OCI-LY1 (cell line): ENCODE data around the gene JAK1.

Experiments
- H2AFZ ChIP-seq: fragments of 200-600 bp; sonication (generic), shearing (Covaris generic); 2 replicates; pipeline ENCODE4 v1.6.0; 2014; ENCODE audit warnings: antibody characterized with exemption, mild to moderate bottlenecking, low read length
- H3F3A ChIP-seq: fragments of 200-600 bp; sonication (generic), shearing (Covaris generic); 2 replicates; pipeline ENCODE4 v1.6.0; 2014; ENCODE audit warnings: mild to moderate bottlenecking, antibody characterized with exemption, low read length, moderate library complexity; ENCODE audit not compliant: insufficient read depth
- H3K27ac ChIP-seq: fragments of 200-600 bp; sonication (generic); 2 replicates; pipeline ENCODE4 v1.5.1; 2014; ENCODE audit warnings: low read length, mixed run types, mild to moderate bottlenecking, low read depth; ENCODE audit not compliant: poor library complexity, severe bottlenecking
- H3K27me3 ChIP-seq: fragments of 200-600 bp; sonication (generic); 2 replicates; pipeline ENCODE4 v1.6.0; 2014; ENCODE audit warnings: antibody characterized with exemption, mild to moderate bottlenecking, low read length, moderate library complexity; ENCODE audit not compliant: insufficient read depth
- H3K36me3 ChIP-seq: fragments of 200-600 bp; sonication (generic); 2 replicates; pipeline ENCODE4 v1.6.1; 2014; ENCODE audit warnings: mild to moderate bottlenecking, antibody characterized with exemption, low read length, moderate library complexity, mixed read lengths; ENCODE audit not compliant: insufficient read depth
- H3K4me1 ChIP-seq: fragments of 200-600 bp; sonication (generic); 2 replicates; pipeline ENCODE4 v1.5.1; 2014; ENCODE audit warnings: mild to moderate bottlenecking, low read length, moderate library complexity; ENCODE audit not compliant: insufficient read depth, severe bottlenecking
- H3K4me2 ChIP-seq: fragments of 200-600 bp; sonication (generic), shearing (Covaris generic); 2 replicates; pipeline ENCODE4 v1.6.1; 2014; ENCODE audit warnings: low read length
- H3K4me3 ChIP-seq: fragments of 200-600 bp; sonication (generic); 2 replicates; pipeline ENCODE4 v1.5.1; 2014; ENCODE audit warnings: low read length, low read depth, mild to moderate bottlenecking, mixed read lengths; ENCODE audit not compliant: poor library complexity, severe bottlenecking
- H3K79me2 ChIP-seq: fragments of 200-600 bp; shearing (Covaris generic); 2 replicates; pipeline ENCODE4 v1.6.1; 2016; ENCODE audit warnings: mixed run types, low read length, mixed read lengths; ENCODE audit not compliant: insufficient read depth
- H3K9ac ChIP-seq: fragments of 200-600 bp; sonication (generic), shearing (Covaris generic); 2 replicates; pipeline ENCODE4 v1.6.1; 2014; ENCODE audit warnings: mild to moderate bottlenecking, low read length, mixed read lengths
- H3K9me2 ChIP-seq: fragments of 200-600 bp; sonication (generic), shearing (Covaris generic); 2 replicates; pipeline ENCODE4 v1.6.1; 2014; ENCODE audit warnings: low read depth, mild to moderate bottlenecking, low read length, mixed read lengths
- H3K9me3 ChIP-seq: fragments of 200-600 bp; shearing (Covaris generic); 2 replicates; pipeline ENCODE4 v1.6.1; 2014; ENCODE audit warnings: low read length, mixed read lengths
- H4K20me1 ChIP-seq: fragments of 200-600 bp; sonication (generic), shearing (Covaris generic); 2 replicates; pipeline ENCODE4 v1.6.0; 2016; ENCODE audit warnings: mild to moderate bottlenecking, low read length; ENCODE audit not compliant: insufficient read depth
- EZH2 ChIP-seq: fragments of 200-600 bp; sonication (generic), shearing (Covaris generic); IDR thresholded peaks from 2 replicates; pipeline ENCODE4 v1.8.0; 2017; ENCODE audit warnings: borderline replicate concordance, mixed run types, mild to moderate bottlenecking, antibody characterized with exemption, low read length, moderate library complexity, mixed read lengths
- TF ChIP-seq, protein P1 (sequence below): fragments of 200-600 bp; sonication (generic), shearing (Covaris generic); IDR thresholded peaks from 2 replicates; pipeline ENCODE4 v1.5.1; 2017; ENCODE audit warnings: mild to moderate bottlenecking, antibody characterized with exemption, low read length, moderate library complexity, mixed read lengths

JAK1 gene

DNA sequence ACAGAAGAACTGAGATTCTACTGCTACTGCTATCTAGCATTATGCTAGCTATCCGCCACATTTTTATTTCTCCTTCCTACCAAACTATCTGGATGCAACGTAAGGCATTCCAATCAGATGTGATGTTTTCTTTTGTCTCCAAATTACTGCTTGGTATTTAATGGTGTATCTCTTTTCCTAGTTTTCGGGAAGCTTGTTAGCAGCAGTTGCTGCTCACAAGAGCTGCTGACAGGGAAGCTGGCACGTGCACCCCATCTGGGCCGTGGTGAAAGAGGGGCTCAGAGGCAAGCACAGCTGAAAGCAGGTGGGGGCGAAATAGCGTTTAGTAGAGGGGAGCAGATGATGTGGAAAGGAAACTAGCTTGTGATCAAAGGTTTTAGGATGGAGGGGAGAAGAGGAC is 57.3 kb downstream of the JAK1 start:
- H3K4me3 ChIP-seq: no peak overlapping the region
- no peaks in the 10 kb centered on the region for H3K27me3 ChIP-seq
- TF ChIP-seq, protein P1, sequence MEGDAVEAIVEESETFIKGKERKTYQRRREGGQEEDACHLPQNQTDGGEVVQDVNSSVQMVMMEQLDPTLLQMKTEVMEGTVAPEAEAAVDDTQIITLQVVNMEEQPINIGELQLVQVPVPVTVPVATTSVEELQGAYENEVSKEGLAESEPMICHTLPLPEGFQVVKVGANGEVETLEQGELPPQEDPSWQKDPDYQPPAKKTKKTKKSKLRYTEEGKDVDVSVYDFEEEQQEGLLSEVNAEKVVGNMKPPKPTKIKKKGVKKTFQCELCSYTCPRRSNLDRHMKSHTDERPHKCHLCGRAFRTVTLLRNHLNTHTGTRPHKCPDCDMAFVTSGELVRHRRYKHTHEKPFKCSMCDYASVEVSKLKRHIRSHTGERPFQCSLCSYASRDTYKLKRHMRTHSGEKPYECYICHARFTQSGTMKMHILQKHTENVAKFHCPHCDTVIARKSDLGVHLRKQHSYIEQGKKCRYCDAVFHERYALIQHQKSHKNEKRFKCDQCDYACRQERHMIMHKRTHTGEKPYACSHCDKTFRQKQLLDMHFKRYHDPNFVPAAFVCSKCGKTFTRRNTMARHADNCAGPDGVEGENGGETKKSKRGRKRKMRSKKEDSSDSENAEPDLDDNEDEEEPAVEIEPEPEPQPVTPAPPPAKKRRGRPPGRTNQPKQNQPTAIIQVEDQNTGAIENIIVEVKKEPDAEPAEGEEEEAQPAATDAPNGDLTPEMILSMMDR: no peak
- no peak for TF ChIP-seq EZH2
- no peaks in the 10 kb centered on the region for H3K4me1 ChIP-seq
- H3K79me2 ChIP-seq: no peaks in the 10 kb centered on the region
- no peak overlapping the region for H3K9ac ChIP-seq
- H4K20me1 ChIP-seq: peaks cover 4% of the 10 kb centered on the region
- no peak overlapping the region for H3K4me2 ChIP-seq
- no peaks in the 10 kb centered on the region for H3K9me3 ChIP-seq
- no peak overlapping the region for H3K27ac ChIP-seq
- no peaks in the 10 kb centered on the region for H3F3A ChIP-seq
- H3K36me3 ChIP-seq: no peaks in the 10 kb centered on the region
- H3K9me2 ChIP-seq: no peaks in the 10 kb centered on the region
- no peak overlapping the region for H2AFZ ChIP-seq

GRCh38 chr1:64908575-64908974 is 57.8 kb downstream of the JAK1 start:
- Histone ChIP-seq H3K9me3 (no peaks in the 10 kb centered on the region), H3K4me1 (no peaks in the 10 kb centered on the region), H3K9me2 (no peaks in the 10 kb centered on the region), H4K20me1 (peaks cover 4% of the 10 kb centered on the region), H3K79me2 (no peaks in the 10 kb centered on the region), H3K27me3 (no peaks in the 10 kb centered on the region), H3K4me3 (no peak overlapping the region), H3K36me3 (no peaks in the 10 kb centered on the region), H3K27ac (no peak overlapping the region), H2AFZ (no peak overlapping the region), H3F3A (no peaks in the 10 kb centered on the region), H3K4me2 (no peak overlapping the region), H3K9ac (no peak overlapping the region)
- TF ChIP-seq, protein P1: no peak
- no peak for TF ChIP-seq EZH2

DNA sequence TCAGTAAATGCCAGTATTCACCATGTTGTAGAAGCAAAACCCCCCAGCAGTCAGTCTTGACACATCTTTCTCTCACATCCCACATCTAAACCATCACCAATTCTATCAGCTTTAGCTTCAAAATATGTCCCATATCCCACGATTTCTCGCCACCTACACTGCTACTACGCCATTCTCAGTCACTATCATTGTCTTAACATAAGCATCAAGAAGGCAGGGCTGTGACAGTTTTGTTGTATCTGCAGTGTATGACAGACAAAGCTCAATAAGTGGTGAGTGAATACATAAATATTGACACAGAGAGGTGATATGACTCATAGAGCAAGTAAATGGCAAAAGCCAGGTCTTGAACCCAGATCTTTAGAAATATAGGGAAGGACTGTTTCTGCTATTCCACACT is 59.9 kb downstream of the JAK1 start:
- Histone ChIP-seq H3K4me3 (no peak overlapping the region), H3K9me2 (no peaks in the 10 kb centered on the region), H3K9me3 (no peaks in the 10 kb centered on the region), H3K4me2 (no peak overlapping the region), H3F3A (no peaks in the 10 kb centered on the region), H3K36me3 (no peaks in the 10 kb centered on the region), H3K9ac (no peak overlapping the region), H3K4me1 (no peaks in the 10 kb centered on the region), H4K20me1 (no peaks in the 10 kb centered on the region; the same call in 1 of the 2 replicates), H3K27me3 (no peaks in the 10 kb centered on the region), H3K79me2 (no peaks in the 10 kb centered on the region), H2AFZ (no peak overlapping the region), H3K27ac (no peak overlapping the region)
- no peak for TF ChIP-seq EZH2
- TF ChIP-seq, protein P1: no peak
